HCT116 (cell line): Measurements from ENCODE around the gene PCNX1. TPM values are rescaled to one million over a fixed set of nuclear protein-coding genes. Genes with fewer than 3 reads are reported as not detected.

Source experiments
- ATAC-seq: fragments of 200-7000 bp; cut with Tn5 transposase; 2 replicates; pipeline ENCODE4 v1.9.1; 2020; ENCODE audit warnings: mild to moderate bottlenecking, moderate library complexity
- BruUV-seq: library from RNA; stranded (reverse); fragments of 400-500 nt; replicated peaks from 2 replicates; lab custom pipeline; 2021; lab: Mats Ljungman, UMichigan
- CTCF ChIA-PET: fragments of 300-600 bp; sonication (Branson Sonifier 250); formaldehyde crosslinking; loops from one replicate; lab custom pipeline; 2021; ENCODE audit warnings: antibody characterized with exemption; lab: Charles Lee
- POLR2A ChIA-PET: fragments of 300-600, 350-600 bp; sonication (Branson Sonifier 250); formaldehyde crosslinking; loops from one replicate; lab custom pipeline; 2021; ENCODE audit warnings: antibody characterized with exemption; lab: Charles Lee
- RAD21 ChIA-PET, 2 experiments: fragments of 300-600 bp; sonication (Branson Sonifier 250); formaldehyde crosslinking; loops; one replicate each; lab custom pipeline; 2023; ENCODE audit warnings: low total read pairs in 2 of 2; ENCODE audit not compliant: uncharacterized antibody in 2 of 2, unreplicated experiment in 2 of 2, low non-redundant PET in 1 of 2; lab: Charles Lee
- DNase-seq: peaks from one replicate; pipeline ENCODE4 v3.0.0-alpha.2; 2010; ENCODE audit warnings: low read depth, low spot score
- H2AFZ ChIP-seq: fragments of 200-600 bp; shearing (Covaris generic), sonication (generic); 2 replicates; pipeline ENCODE4 v1.6.1; 2017; ENCODE audit warnings: low read depth, mixed run types, mixed read lengths, antibody characterized with exemption, low read length; ENCODE audit not compliant: poor library complexity, severe bottlenecking
- H3K27ac ChIP-seq: 2 replicates; pipeline ENCODE4 v1.5.1; 2012; ENCODE audit warnings: low read depth, low read length
- H3K27me3 ChIP-seq: fragments of 200-600 bp; sonication (generic); 2 replicates; pipeline ENCODE4 v1.6.1; 2016; ENCODE audit warnings: mixed run types, low read length, mixed read lengths; ENCODE audit not compliant: insufficient read depth
- H3K36me3 ChIP-seq, 2 experiments: fragments of 200-500 bp in 1 of 2; fragments of 200-600 bp in 1 of 2; sonication (Bioruptor generic) in 1 of 2; sonication (generic) in 1 of 2; 2 replicates each; pipeline versions ENCODE4 v1.5.1 to v1.6.1; 2014 to 2016; ENCODE audit warnings: low read length in 2 of 2, inconsistent platforms in 1 of 2, mixed read lengths in 1 of 2, mixed run types in 1 of 2; ENCODE audit not compliant: insufficient read depth in 2 of 2, control insufficient read depth in 1 of 2
- H3K4me1 ChIP-seq, 2 experiments: fragments of 200-600 bp in 1 of 2; sonication (generic) in 1 of 2; 2 replicates each; pipeline versions ENCODE4 v1.5.1 to v1.6.1; 2012 to 2017; ENCODE audit warnings: low read length in 2 of 2, inconsistent platforms in 1 of 2, mild to moderate bottlenecking in 1 of 2, mixed read lengths in 1 of 2, mixed run types in 1 of 2, moderate library complexity in 1 of 2; ENCODE audit not compliant: insufficient read depth in 2 of 2, control insufficient read depth in 1 of 2
- H3K4me2 ChIP-seq: fragments of 200-600 bp; sonication (generic); 2 replicates; pipeline ENCODE4 v1.6.1; 2017; ENCODE audit warnings: mixed run types, low read length, mixed read lengths
- H3K4me3 ChIP-seq, 2 experiments: fragments of 200-600 bp in 1 of 2; sonication (generic) in 1 of 2; replicated peaks in 1 of 2; 2 replicates each; pipeline ENCODE4 v1.5.1; 2011 to 2016; ENCODE audit warnings: low read length in 2 of 2, control low read depth in 1 of 2, low read depth in 1 of 2, mild to moderate bottlenecking in 1 of 2, mixed read lengths in 1 of 2, mixed run types in 1 of 2
- H3K79me2 ChIP-seq: fragments of 200-600 bp; sonication (generic); 2 replicates; pipeline ENCODE4 v1.6.1; 2017; ENCODE audit warnings: mild to moderate bottlenecking, mixed run types, low read length, moderate library complexity, mixed read lengths; ENCODE audit not compliant: insufficient read depth
- H3K9ac ChIP-seq: fragments of 200-600 bp; sonication (generic); 2 replicates; pipeline ENCODE4 v1.6.1; 2016; ENCODE audit warnings: low read length, mixed read lengths
- H3K9me2 ChIP-seq: fragments of 200-600 bp; sonication (generic), shearing (Covaris generic); 2 replicates; pipeline ENCODE4 v1.6.1; 2017; ENCODE audit warnings: mixed run types, mild to moderate bottlenecking, moderate library complexity; ENCODE audit not compliant: insufficient read depth
- H3K9me3 ChIP-seq, 2 experiments: fragments of 200-500 bp in 1 of 2; fragments of 200-600 bp in 1 of 2; sonication (Bioruptor generic) in 1 of 2; sonication (generic) in 1 of 2; 2 replicates each; pipeline ENCODE4 v1.6.1; 2014 to 2017; ENCODE audit warnings: low read length in 2 of 2, mixed read lengths in 2 of 2, inconsistent platforms in 1 of 2, low read depth in 1 of 2, mild to moderate bottlenecking in 1 of 2, mixed run types in 1 of 2, moderate library complexity in 1 of 2; ENCODE audit not compliant: control insufficient read depth in 1 of 2, insufficient read depth in 1 of 2
- H4K20me1 ChIP-seq: fragments of 200-600 bp; sonication (generic), shearing (Covaris generic); 2 replicates; pipeline ENCODE4 v1.6.1; 2017; ENCODE audit warnings: mixed run types, mild to moderate bottlenecking, moderate library complexity; ENCODE audit not compliant: insufficient read depth
- CBX3 ChIP-seq: IDR thresholded peaks from 2 replicates; pipeline ENCODE4 v1.6.1; 2012; ENCODE audit warnings: low read depth
- ELF1 ChIP-seq: IDR thresholded peaks from 2 replicates; pipeline ENCODE4 v1.6.1; 2012; ENCODE audit warnings: low read depth, borderline replicate concordance
- EZH2phosphoT487 ChIP-seq: fragments of 200-600 bp; IDR thresholded peaks from 2 replicates; pipeline ENCODE4 v1.6.1; 2018; ENCODE audit warnings: antibody characterized with exemption, borderline replicate concordance
- FOSL1 ChIP-seq: IDR thresholded peaks from 2 replicates; pipeline ENCODE4 v1.6.1; 2012; ENCODE audit warnings: low read depth
- JUND ChIP-seq: IDR thresholded peaks from 2 replicates; pipeline ENCODE4 v1.6.1; 2012
- POLR2A ChIP-seq: IDR thresholded peaks from 2 replicates; pipeline ENCODE4 v1.7.0; 2011; ENCODE audit warnings: borderline replicate concordance; ENCODE audit not compliant: insufficient read depth, insufficient read length; ENCODE audit errors: extremely low read depth
- RAD21 ChIP-seq: IDR thresholded peaks from 2 replicates; pipeline ENCODE4 v1.6.1; 2012; ENCODE audit warnings: low read depth, mild to moderate bottlenecking
- SIN3A ChIP-seq: IDR thresholded peaks from 2 replicates; pipeline ENCODE4 v1.6.1; 2012; ENCODE audit warnings: low read depth
- SP1 ChIP-seq: IDR thresholded peaks from 2 replicates; pipeline ENCODE4 v1.6.1; 2012; ENCODE audit warnings: low read depth
- SRF ChIP-seq: IDR thresholded peaks from 2 replicates; pipeline ENCODE4 v1.6.1; 2012; ENCODE audit warnings: low read depth
- YY1 ChIP-seq: IDR thresholded peaks from 2 replicates; pipeline ENCODE4 v1.6.1; 2011; ENCODE audit warnings: low read length, low read depth, moderate library complexity, mild to moderate bottlenecking; ENCODE audit not compliant: insufficient replicate concordance; ENCODE audit errors: extremely low read depth
- ZFX ChIP-seq: fragments of 450-650 bp; IDR thresholded peaks from 2 replicates; pipeline ENCODE4 v1.6.1; 2017
- ZNF274 ChIP-seq: fragments of 200-500 bp; sonication (Bioruptor generic); IDR thresholded peaks from 2 replicates; pipeline ENCODE4 v1.6.1; 2014; ENCODE audit warnings: mild to moderate bottlenecking, low read depth, low read length, inconsistent platforms
- intact Hi-C: fragments of 100-400 bp; cut with micrococcal nuclease; formaldehyde crosslinking; loops from 2 replicates; pipeline ENCODE4 v1.10.0; 2022
- total RNA-seq: library from RNA; stranded (reverse); gene quantifications from one replicate; pipeline ENCODE4 v1.2.1, GENCODE V29; 2021; ENCODE audit not compliant: unreplicated experiment
- TF ChIP-seq, protein P1 (sequence below): IDR thresholded peaks from 2 replicates; pipeline ENCODE4 v1.6.1; 2011; ENCODE audit warnings: mild to moderate bottlenecking, low read length, moderate library complexity; ENCODE audit not compliant: insufficient replicate concordance; ENCODE audit errors: extremely low read depth
- TF ChIP-seq, protein P2 (sequence below): IDR thresholded peaks from 2 replicates; pipeline ENCODE4 v1.6.1; 2012

The PCNX1 gene
- total RNA-seq, 1 experiment from 2014 or later, result 52.2 TPM

DNA sequence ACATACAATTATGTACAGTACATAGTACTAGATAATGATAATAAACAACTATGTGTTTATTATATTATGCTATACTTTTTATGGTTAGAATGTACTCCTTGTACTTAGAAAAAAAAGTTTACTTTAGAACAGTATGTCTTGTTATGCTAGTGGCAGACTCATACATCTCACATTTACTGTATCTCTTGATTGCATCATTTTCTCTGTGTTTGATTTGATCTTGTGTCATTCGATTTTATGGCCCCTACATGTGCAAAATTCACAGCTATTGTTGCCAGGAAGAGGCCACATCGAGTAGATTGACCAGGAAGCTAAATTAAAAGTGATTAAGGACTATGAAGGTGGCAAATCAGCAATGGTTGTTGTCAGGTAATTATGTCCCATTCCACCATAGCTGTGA is 153.0 kb downstream of the PCNX1 start:
- TF ChIP-seq YY1, result no peak
- no peak for TF ChIP-seq SIN3A
- no peak for TF ChIP-seq EZH2phosphoT487
- TF ChIP-seq, protein P1, sequence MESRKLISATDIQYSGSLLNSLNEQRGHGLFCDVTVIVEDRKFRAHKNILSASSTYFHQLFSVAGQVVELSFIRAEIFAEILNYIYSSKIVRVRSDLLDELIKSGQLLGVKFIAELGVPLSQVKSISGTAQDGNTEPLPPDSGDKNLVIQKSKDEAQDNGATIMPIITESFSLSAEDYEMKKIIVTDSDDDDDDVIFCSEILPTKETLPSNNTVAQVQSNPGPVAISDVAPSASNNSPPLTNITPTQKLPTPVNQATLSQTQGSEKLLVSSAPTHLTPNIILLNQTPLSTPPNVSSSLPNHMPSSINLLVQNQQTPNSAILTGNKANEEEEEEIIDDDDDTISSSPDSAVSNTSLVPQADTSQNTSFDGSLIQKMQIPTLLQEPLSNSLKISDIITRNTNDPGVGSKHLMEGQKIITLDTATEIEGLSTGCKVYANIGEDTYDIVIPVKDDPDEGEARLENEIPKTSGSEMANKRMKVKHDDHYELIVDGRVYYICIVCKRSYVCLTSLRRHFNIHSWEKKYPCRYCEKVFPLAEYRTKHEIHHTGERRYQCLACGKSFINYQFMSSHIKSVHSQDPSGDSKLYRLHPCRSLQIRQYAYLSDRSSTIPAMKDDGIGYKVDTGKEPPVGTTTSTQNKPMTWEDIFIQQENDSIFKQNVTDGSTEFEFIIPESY, result no peak
- TF ChIP-seq ELF1, result no peak
- ChIA-PET RAD21 (no interaction called here), POLR2A (no interaction called here), CTCF (no interaction called here)
- no TSS peak for BruUV-seq
- Histone ChIP-seq H3K36me3 (peaks cover 6 to 18% of the 10 kb centered on the region in 2 experiments; a peak in 3 of 4 replicates), H3K9ac (no peak overlapping the region), H3K27ac (no peak overlapping the region), H3K27me3 (no peaks in the 10 kb centered on the region), H3K4me1 (no peaks in the 10 kb centered on the region), H3K9me3 (no peaks in the 10 kb centered on the region), H2AFZ (no peak overlapping the region), H3K79me2 (no peaks in the 10 kb centered on the region), H3K4me2 (no peak overlapping the region), H4K20me1 (no peaks in the 10 kb centered on the region), H3K9me2 (no peaks in the 10 kb centered on the region), H3K4me3 (no peak overlapping the region)
- DNase-seq (no peak), ATAC-seq (no peak)
- intact Hi-C loops, result no loop called here

DNA sequence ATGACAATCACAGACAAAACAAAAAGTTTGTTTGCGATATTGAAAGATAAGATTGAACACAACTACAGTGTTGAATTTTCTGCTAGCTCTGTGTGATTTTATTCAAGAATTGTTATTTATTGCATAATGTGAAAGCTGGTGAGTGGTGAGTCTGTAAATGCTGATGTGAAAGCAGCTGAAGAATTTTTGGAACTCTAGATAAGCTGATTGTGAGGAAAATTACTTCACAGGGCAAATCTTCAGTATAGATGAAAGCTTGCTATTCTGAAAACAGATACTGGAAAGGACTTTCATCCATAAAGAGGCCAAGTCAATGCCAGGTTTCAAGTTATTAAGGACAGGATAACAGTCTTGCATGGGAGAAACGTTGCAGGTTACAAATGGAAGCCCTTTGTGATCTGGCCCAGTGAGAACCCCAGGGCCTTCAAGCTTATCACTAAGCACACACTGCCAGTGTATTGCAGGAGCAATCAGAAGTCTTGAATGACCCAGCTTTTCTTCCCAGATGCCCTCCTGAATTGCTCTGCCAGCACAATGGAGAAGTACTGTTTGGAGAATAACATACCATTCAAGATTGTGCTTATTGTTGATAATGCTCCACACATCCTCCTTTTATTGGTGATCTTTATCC is 153.7 kb downstream of the PCNX1 start:
- Histone ChIP-seq H3K9ac (no peak overlapping the region), H3K4me1 (no peaks in the 10 kb centered on the region), H3K27ac (no peak overlapping the region), H3K27me3 (no peaks in the 10 kb centered on the region), H3K9me2 (no peaks in the 10 kb centered on the region), H3K4me2 (no peak overlapping the region), H4K20me1 (no peaks in the 10 kb centered on the region), H3K9me3 (no peaks in the 10 kb centered on the region), H3K4me3 (no peak overlapping the region), H3K79me2 (no peaks in the 10 kb centered on the region), H3K36me3 (peaks cover 6 to 18% of the 10 kb centered on the region in 2 experiments; a peak in 3 of 4 replicates), H2AFZ (no peak overlapping the region)
- ChIA-PET RAD21 (no interaction called here), CTCF (interaction anchor here (1.5 kb wide), 1 partner anchor 11 kb away, joined by 4 read pairs; no protein-coding TSS in a partner anchor), POLR2A (no interaction called here)
- intact Hi-C loops, result no loop called here
- ATAC-seq (no peak), DNase-seq (no peak)
- no TSS peak for BruUV-seq
- TF ChIP-seq POLR2A (no peak), FOSL1 (no peak), CBX3 (no peak), ELF1 (no peak), ZFX (no peak), SRF (no peak), SP1 (no peak), RAD21 (no peak), SIN3A (no peak), JUND (no peak), ZNF274 (no peak)
- TF ChIP-seq, protein P2, sequence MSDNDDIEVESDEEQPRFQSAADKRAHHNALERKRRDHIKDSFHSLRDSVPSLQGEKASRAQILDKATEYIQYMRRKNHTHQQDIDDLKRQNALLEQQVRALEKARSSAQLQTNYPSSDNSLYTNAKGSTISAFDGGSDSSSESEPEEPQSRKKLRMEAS, result no peak
- TF ChIP-seq, protein P1, result no peak
